HG03159 (cell line): ENCODE data around the gene CRAMP1.
A peak's percentile ranks its signal among the peaks of the same experiment; 100 is the strongest.
"Not testable (repeated sequence)": the region's sequence is repeated elsewhere in the genome, so short reads cannot be mapped to it uniquely, and the experiment has no call there.

ENCODE experiments used
- ATAC-seq: cut with Tn5 transposase; IDR thresholded peaks from one replicate; pipeline ENCODE4 v1.9.1; 2021; ENCODE audit warnings: mild to moderate bottlenecking, moderate library complexity; ENCODE audit not compliant: unreplicated experiment

Gene CRAMP1

DNA sequence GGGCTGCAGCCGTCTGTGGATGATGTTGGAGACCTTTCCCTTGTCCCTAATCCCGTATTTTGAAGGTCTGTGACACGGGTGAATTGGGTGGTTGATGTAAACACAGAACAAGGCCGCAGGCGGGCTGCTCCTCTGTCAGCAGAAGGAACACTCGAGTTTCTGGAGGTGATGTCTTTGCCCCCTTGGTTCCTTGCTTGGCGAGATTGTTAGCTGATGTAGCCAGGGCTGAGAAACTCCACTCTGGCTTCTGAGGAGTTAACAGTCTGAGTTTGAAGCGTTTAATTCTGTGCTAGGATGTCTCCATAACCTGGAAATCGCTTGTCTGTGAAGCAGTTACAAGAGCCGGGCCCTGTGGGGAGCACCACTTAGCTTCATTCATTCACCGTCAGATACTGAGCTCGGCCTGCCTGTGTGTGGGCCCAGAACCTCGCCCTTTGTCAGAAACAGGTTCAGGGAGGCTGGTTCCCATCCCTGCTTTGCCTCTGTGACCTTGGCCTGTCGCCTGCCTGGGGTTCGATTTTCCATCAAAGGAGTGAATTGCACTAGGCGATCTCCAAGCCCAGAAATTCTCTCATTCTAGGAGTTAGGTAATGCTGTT is 95.1 kb downstream of the CRAMP1 start:
- ATAC-seq = no peak

DNA sequence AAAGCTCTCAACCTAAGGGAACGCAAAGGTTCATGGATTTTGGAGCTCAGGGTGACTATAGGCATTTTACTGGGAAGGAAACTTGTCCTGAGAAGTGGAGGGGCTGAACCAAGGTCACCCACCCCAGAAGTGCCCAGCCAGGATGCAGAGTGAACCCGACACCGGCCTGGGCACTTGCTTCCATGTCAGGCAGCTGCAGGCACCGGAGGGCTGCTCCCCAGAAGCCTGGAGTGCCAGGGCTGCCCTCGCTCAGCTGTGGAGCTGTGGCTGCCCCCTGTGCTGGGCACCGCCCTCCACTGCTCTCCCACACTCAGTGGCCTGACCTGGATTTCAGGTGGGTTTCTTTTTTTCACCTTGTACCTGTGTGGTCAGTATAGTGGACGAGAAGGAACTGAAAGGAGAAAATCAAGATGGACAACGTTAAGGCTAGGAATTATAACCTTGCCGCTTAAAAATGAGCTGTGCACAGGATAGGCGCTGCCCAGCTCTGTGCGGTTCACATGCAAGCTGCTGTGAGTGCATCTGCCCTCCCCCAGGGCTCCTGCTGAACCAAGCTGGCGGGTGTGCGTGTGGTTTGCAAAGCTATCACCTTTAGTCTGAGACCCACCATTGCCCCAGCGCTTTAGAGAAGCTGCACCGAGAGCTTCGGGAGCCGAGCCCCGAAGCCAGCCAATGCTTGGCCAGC is 96.1 kb downstream of the CRAMP1 start:
- ATAC-seq = no peak

GRCh38 chr16:1708768-1709180 is 96.6 kb downstream of the CRAMP1 start:
- no peak for ATAC-seq

GRCh38 chr16:1709356-1709755 is 97.2 kb downstream of the CRAMP1 start:
- ATAC-seq = no peak

- no peak for ATAC-seq
Observed at GRCh38 chr16:1710811-1711507, 98.8 kb downstream of the CRAMP1 start.

- ATAC-seq = no peak
Observed at GRCh38 chr16:1712791-1713261, 100.7 kb downstream of the CRAMP1 start.

- ATAC-seq = no peak
Observed at GRCh38 chr16:1713331-1713730, 101.2 kb downstream of the CRAMP1 start.

- ATAC-seq = peak; percentile 70
Observed at GRCh38 chr16:1713933-1714332, 101.8 kb downstream of the CRAMP1 start.

DNA sequence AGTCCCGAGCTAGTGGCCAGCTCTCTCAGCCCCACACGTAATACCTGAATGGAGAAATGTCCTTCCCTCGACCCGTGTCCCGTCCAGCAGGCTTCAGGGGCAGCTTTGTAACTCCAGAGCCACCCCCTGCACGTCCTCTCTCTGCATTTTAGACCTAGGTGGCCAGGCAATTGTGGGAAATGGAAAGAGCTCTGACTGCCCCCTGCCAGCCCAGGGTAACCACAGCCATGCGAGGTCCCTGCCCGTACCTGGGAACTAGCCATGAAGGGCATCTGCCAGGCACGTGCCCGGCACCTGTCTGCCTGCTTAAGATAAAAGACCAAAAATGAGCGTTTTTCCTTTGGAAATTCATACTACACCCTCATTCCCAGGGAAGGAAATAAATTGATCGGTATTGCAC is 103.1 kb downstream of the CRAMP1 start:
- no peak for ATAC-seq

GRCh38 chr16:1718236-1718635 is 106.1 kb downstream of the CRAMP1 start:
- ATAC-seq = not testable (repeated sequence)

- ATAC-seq = not testable (repeated sequence)
Observed at GRCh38 chr16:1719559-1720229, 107.5 kb downstream of the CRAMP1 start.

- no peak for ATAC-seq
Observed at GRCh38 chr16:1721372-1721771, 109.2 kb downstream of the CRAMP1 start.

- ATAC-seq = no peak
Observed at GRCh38 chr16:1723450-1724147, 111.4 kb downstream of the CRAMP1 start.

GRCh38 chr16:1724491-1724890 is 112.3 kb downstream of the CRAMP1 start:
- ATAC-seq = no peak

DNA sequence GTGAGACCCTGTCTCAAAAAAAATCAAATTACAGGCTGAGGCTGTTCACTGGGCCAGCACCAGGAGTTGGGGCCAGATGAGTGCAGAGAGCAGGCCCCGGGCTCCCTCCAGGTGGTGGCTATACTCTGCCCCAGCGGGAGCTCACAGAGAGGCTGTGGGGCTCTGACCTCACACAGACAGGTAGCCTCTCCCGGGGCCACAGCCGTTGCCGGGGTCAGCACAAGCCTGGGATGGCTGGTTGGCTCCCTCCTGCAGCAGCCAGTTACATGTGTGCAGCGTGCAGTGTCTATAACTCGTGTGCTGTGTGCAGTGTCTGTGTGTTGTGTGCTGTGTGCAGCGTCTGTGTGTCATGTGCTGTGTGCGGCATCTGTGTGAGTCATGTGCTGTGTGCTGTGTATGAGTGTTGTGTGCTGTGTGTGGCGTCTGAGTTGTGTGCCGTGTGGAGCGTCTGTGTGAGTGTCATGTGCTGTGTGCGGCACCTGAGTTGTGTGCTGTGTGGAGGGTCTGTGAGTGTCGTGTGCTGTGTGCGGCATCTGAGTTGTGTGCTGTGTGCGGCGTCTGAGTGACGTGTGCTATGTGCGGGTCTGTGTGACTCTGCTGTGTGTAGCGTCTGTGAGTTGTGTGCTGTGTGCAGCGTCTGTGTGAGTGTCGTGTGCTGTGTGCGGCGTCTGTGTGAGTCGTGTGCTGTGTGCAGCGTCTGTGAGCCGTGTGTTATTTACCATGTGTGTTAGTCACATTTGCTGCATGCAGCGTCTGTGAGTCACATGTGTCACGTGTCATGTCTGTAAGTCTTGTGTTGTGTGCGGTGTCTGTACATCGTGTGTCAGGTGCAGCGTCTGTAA is 114.7 kb downstream of the CRAMP1 start:
- ATAC-seq = no peak
